H1 (cell line): ENCODE results near the gene TNNT1. TPM values are rescaled to one million over a fixed set of nuclear protein-coding genes. Genes with fewer than 3 reads are reported as not detected.

Experiments used
- CTCF ChIA-PET: fragments of 300-600 bp; sonication (Branson Sonifier 250); formaldehyde crosslinking; loops from one replicate; lab custom pipeline; 2021; ENCODE audit not compliant: partially characterized antibody; lab: Charles Lee
- POLR2A ChIA-PET: fragments of 300-600 bp; sonication (Branson Sonifier 250); formaldehyde crosslinking; loops from one replicate; lab custom pipeline; 2021; ENCODE audit warnings: inconsistent platforms; ENCODE audit not compliant: partially characterized antibody; lab: Charles Lee
- DNase-seq, 2 experiments: peaks; one replicate each; pipeline versions ENCODE4 v3.0.0 to v3.0.0-alpha.2; 2010 to 2022; ENCODE audit warnings: low spot score in 2 of 2, low read depth in 1 of 2, mixed read lengths in 1 of 2
- FAIRE-seq: peaks from 2 replicates; lab custom pipeline; 2011; peaks lifted over from hg19 to GRCh38; lab: Jason Lieb, UNC
- H2AFZ ChIP-seq: 2 replicates; pipeline ENCODE4 v1.8.1; 2012; ENCODE audit warnings: low read length, inconsistent platforms
- H2AK5ac ChIP-seq: 2 replicates; pipeline ENCODE4 v1.6.1; 2013; ENCODE audit warnings: low read depth, low read length
- H2BK120ac ChIP-seq: replicated peaks from 2 replicates; pipeline ENCODE3; 2013; ENCODE audit warnings: low read depth, low read length, inconsistent platforms
- H2BK12ac ChIP-seq: 2 replicates; pipeline ENCODE4 v1.6.1; 2013; ENCODE audit warnings: low read depth, low read length
- H2BK15ac ChIP-seq: 2 replicates; pipeline ENCODE4 v1.6.1; 2013; ENCODE audit warnings: low read length
- H2BK20ac ChIP-seq: 2 replicates; pipeline ENCODE4 v1.6.1; 2013; ENCODE audit warnings: low read length
- H2BK5ac ChIP-seq: 2 replicates; pipeline ENCODE4 v1.6.1; 2013; ENCODE audit warnings: low read depth, low read length
- H3K14ac ChIP-seq: 2 replicates; pipeline ENCODE4 v1.6.1; 2013; ENCODE audit warnings: inconsistent platforms; ENCODE audit not compliant: insufficient read length
- H3K18ac ChIP-seq: 2 replicates; pipeline ENCODE4 v1.6.1; 2013; ENCODE audit warnings: low read length; ENCODE audit errors: extremely low read depth
- H3K23ac ChIP-seq: 2 replicates; pipeline ENCODE4 v1.6.1; 2013; ENCODE audit warnings: inconsistent platforms; ENCODE audit not compliant: insufficient read length
- H3K23me2 ChIP-seq: 2 replicates; pipeline ENCODE4 v1.6.1; 2013; ENCODE audit warnings: low read depth, low read length
- H3K27ac ChIP-seq: 2 replicates; pipeline ENCODE4 v1.6.1; 2011; ENCODE audit warnings: low read depth, low read length, inconsistent platforms
- H3K27me3 ChIP-seq, 4 experiments: replicated peaks in 1 of 4; 1 replicate in 1 of 4; 2 replicates in 3 of 4; pipeline versions ENCODE4 v1.6.1 to v1.8.1; 2011 to 2013; ENCODE audit warnings: low read length in 3 of 4, mild to moderate bottlenecking in 3 of 4, inconsistent platforms in 2 of 4, mixed read lengths in 2 of 4, moderate library complexity in 1 of 4; ENCODE audit not compliant: control insufficient read depth in 3 of 4, insufficient read depth in 3 of 4; ENCODE audit errors: extremely low read depth in 1 of 4
- H3K36me3 ChIP-seq, 4 experiments: 2 replicates each; pipeline versions ENCODE4 v1.6.1 to v1.8.1; 2011 to 2013; ENCODE audit warnings: mild to moderate bottlenecking in 4 of 4, low read length in 3 of 4, moderate library complexity in 2 of 4, control low read depth in 1 of 4, inconsistent platforms in 1 of 4; ENCODE audit not compliant: insufficient read depth in 4 of 4, control insufficient read depth in 2 of 4
- H3K4ac ChIP-seq: replicated peaks from 2 replicates; pipeline ENCODE3; 2013; ENCODE audit warnings: low read length, low read depth, mixed read lengths, inconsistent platforms; ENCODE audit not compliant: insufficient read length
- H3K4me1 ChIP-seq, 4 experiments: replicated peaks in 1 of 4; 1 replicate in 1 of 4; 2 replicates in 3 of 4; pipeline versions ENCODE4 v1.6.1 to v1.8.1; 2011 to 2013; ENCODE audit warnings: low read length in 3 of 4, inconsistent platforms in 2 of 4, mixed read lengths in 1 of 4; ENCODE audit not compliant: insufficient read depth in 4 of 4, control insufficient read depth in 3 of 4
- H3K4me2 ChIP-seq, 2 experiments: 2 replicates each; pipeline versions ENCODE4 v1.6.1 to v1.8.1; 2011 to 2013; ENCODE audit warnings: low read depth in 2 of 2, low read length in 2 of 2, control low read depth in 1 of 2, inconsistent platforms in 1 of 2, mild to moderate bottlenecking in 1 of 2; ENCODE audit not compliant: insufficient read depth in 1 of 2
- H3K4me3 ChIP-seq, 4 experiments: fragments of 200-600, 300-600 bp in 1 of 4; sonication (generic), shearing (Covaris generic), sonication (Bioruptor Twin) in 1 of 4; 2 replicates each; pipeline versions ENCODE4 v1.5.1 to v1.8.1; 2011 to 2016; ENCODE audit warnings: low read length in 4 of 4, low read depth in 3 of 4, control low read depth in 2 of 4, inconsistent platforms in 2 of 4, mild to moderate bottlenecking in 2 of 4, mixed read lengths in 1 of 4, moderate library complexity in 1 of 4; ENCODE audit not compliant: insufficient read depth in 2 of 4; ENCODE audit errors: extremely low read depth in 1 of 4
- H3K56ac ChIP-seq: replicated peaks from 2 replicates; pipeline ENCODE3; 2013; ENCODE audit warnings: low read depth, mild to moderate bottlenecking, mixed read lengths, low read length, inconsistent platforms; ENCODE audit not compliant: insufficient read length
- H3K79me1 ChIP-seq: 2 replicates; pipeline ENCODE4 v1.6.1; 2013; ENCODE audit warnings: low read depth, low read length, control low read depth
- H3K79me2 ChIP-seq, 2 experiments: 2 replicates each; pipeline versions ENCODE4 v1.6.1 to v1.8.1; 2012 to 2013; ENCODE audit warnings: low read length in 2 of 2, mild to moderate bottlenecking in 2 of 2, inconsistent platforms in 1 of 2; ENCODE audit not compliant: insufficient read depth in 2 of 2, control insufficient read depth in 1 of 2
- H3K9ac ChIP-seq, 4 experiments: replicated peaks in 1 of 4; 1 replicate in 1 of 4; 2 replicates in 3 of 4; pipeline versions ENCODE4 v1.6.1 to v1.8.1; 2011 to 2013; ENCODE audit warnings: low read depth in 3 of 4, low read length in 3 of 4, control low read depth in 2 of 4, mild to moderate bottlenecking in 2 of 4, moderate library complexity in 2 of 4, inconsistent platforms in 1 of 4; ENCODE audit errors: extremely low read depth in 1 of 4
- H3K9me3 ChIP-seq, 2 experiments: 2 replicates each; pipeline versions ENCODE4 v1.6.1 to v1.8.1; 2012 to 2013; ENCODE audit warnings: mild to moderate bottlenecking in 2 of 2, moderate library complexity in 2 of 2, control low read depth in 1 of 2, inconsistent platforms in 1 of 2, low read depth in 1 of 2, low read length in 1 of 2, mixed read lengths in 1 of 2; ENCODE audit not compliant: insufficient read depth in 2 of 2
- H4K20me1 ChIP-seq, 2 experiments: replicated peaks in 1 of 2; 2 replicates each; pipeline versions ENCODE3 to v1.8.1; 2011 to 2013; ENCODE audit warnings: inconsistent platforms in 2 of 2, low read length in 2 of 2, mild to moderate bottlenecking in 1 of 2; ENCODE audit not compliant: insufficient read depth in 2 of 2, control insufficient read depth in 1 of 2
- H4K5ac ChIP-seq: 2 replicates; pipeline ENCODE4 v1.6.1; 2013; ENCODE audit warnings: low read length, low read depth, mixed read lengths, inconsistent platforms; ENCODE audit not compliant: insufficient read length
- H4K8ac ChIP-seq: 2 replicates; pipeline ENCODE4 v1.8.0; 2013; ENCODE audit warnings: mild to moderate bottlenecking, moderate library complexity, low read length, inconsistent platforms; ENCODE audit not compliant: insufficient read depth; ENCODE audit errors: extremely low read depth
- H4K91ac ChIP-seq: replicated peaks from 2 replicates; pipeline ENCODE3; 2013; ENCODE audit warnings: low read length, mixed read lengths, inconsistent platforms; ENCODE audit not compliant: insufficient read length
- KDM4A ChIP-seq: IDR thresholded peaks from one replicate; pipeline ENCODE4 v1.7.1; 2012; ENCODE audit warnings: low read depth, mild to moderate bottlenecking, moderate library complexity, low read length, inconsistent platforms; ENCODE audit not compliant: severe bottlenecking
- KDM5A ChIP-seq: fragments of 200-600 bp; IDR thresholded peaks from 2 replicates; pipeline ENCODE4 v1.7.1; 2012; ENCODE audit warnings: mild to moderate bottlenecking, low read length, inconsistent platforms, mixed read lengths
- SIN3A ChIP-seq, 2 experiments: IDR thresholded peaks in 1 of 2; conservative IDR thresholded peaks in 1 of 2; 2 replicates each; pipeline ENCODE4 v1.6.1; 2011 to 2012; ENCODE audit warnings: low read length in 2 of 2, improper control_type of control experiment in 1 of 2, low read depth in 1 of 2, mild to moderate bottlenecking in 1 of 2
- WGBS, 2 experiments: shearing (Covaris generic) in 1 of 2; methylation state at CpG; one replicate each; pipeline versions ENCODE4 v1.1.6 to v1.1.7; 2013 to 2015; ENCODE audit warnings: low lambda C conversion rate in 2 of 2, mixed read lengths in 2 of 2, inconsistent platforms in 1 of 2, low coverage in 1 of 2, missing lambda C conversion rate in 1 of 2; ENCODE audit not compliant: insufficient replicate concordance in 2 of 2, insufficient coverage in 1 of 2, insufficient read length in 1 of 2; ENCODE audit errors: extremely low coverage in 1 of 2, missing lambda C conversion rate in 1 of 2; 5-methylcytosine and 5-hydroxymethylcytosine counted together
- polyA plus RNA-seq, 7 experiments: library from polyadenylated mRNA; depleted of rRNA in 3 of 7; stranded (reverse) in 5 of 7; unstranded in 2 of 7; fragments of >200 nt in 5 of 7; fragments of 200-250 nt in 2 of 7; gene quantifications; 1 replicate in 5 of 7; 2 replicates in 1 of 7; 4 replicates in 1 of 7; pipeline versions ENCODE4 v1.2.1 to v1.2.3, GENCODE V29; 2011 to 2013; ENCODE audit warnings: missing spikeins in 2 of 7, mixed read lengths in 2 of 7
- total RNA-seq: library from RNA; stranded (reverse); fragmentation: NEBNext Ultra II Directional; extraction: Animal tissue kit (Norgen Biotek cat#: 25700); gene quantifications from 2 replicates; pipeline ENCODE4 v1.2.1, GENCODE V29; 2021

The TNNT1 gene
- total and polyA plus RNA-seq, 2 of the 8 experiments (the other 6 are each of a cell fraction or from before 2014, with no cell fraction given) = 69.6 to 107 TPM

DNA sequence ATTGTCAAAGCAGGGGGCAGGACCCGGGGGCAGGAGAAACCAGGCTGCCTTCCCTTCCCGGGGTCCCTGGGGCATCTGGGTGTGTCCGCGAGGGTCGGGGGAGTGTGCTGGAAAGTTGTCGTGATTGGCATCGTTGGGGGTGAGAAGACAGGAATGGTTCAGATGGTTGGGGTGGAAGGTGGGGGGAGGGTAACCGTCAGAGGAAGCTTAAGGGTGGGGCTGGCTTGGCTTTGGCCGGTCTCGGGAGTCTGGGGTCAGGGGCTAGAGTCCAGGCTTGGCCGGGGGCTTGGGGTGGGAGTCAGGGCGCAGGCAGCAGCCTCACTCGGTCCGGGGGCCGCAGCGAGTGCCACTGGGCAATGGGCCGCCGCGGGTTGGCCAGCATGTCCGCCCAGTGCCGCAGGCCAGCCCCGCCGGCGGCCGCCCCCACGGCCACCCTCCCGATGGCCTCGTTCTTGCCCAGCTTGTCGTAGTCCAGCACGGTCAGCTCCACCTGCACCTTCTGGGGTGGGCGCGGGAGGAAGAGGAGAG, 24.2 kb upstream of the TNNT1 start:
- Histone ChIP-seq H4K91ac (no peak overlapping the region), H2BK15ac (peak overlapping the region; percentile 72; the same call in 1 of the 2 replicates), H4K5ac (no peak overlapping the region), H3K56ac (no peak overlapping the region), H2AK5ac (no peak overlapping the region), H3K9me3 (no peaks in the 10 kb centered on the region), H2BK120ac (no peak overlapping the region), H3K79me1 (no peaks in the 10 kb centered on the region), H2BK5ac (no peak overlapping the region), H2BK12ac (peak overlapping the region; percentile 60; the same call in 1 of the 2 replicates), H4K8ac (no peak overlapping the region; the same call in 1 of the 2 replicates), H3K27ac (no peak overlapping the region), H3K27me3 (peaks cover 2 to 51% (median 28%) of the 10 kb centered on the region in 4 experiments; a peak in 6 of 7 replicates), H3K4me1 (peaks cover 5 to 21% (median 14%) of the 10 kb centered on the region in 4 experiments), H3K23ac (no peak overlapping the region), H3K4ac (no peak overlapping the region), H3K4me2 (peak overlapping the region; percentile 87 to 97), H3K4me3 (peak overlapping the region; percentile 60 to 77 (median 73)), H3K18ac (peak overlapping the region; percentile 48; the same call in 1 of the 2 replicates), H3K36me3 (no peaks in the 10 kb centered on the region), H2BK20ac (no peak overlapping the region), H2AFZ (peak overlapping the region; percentile 5; the same call in 1 of the 2 replicates), H3K9ac (no peak overlapping the region; a peak in 1 of 7 replicates), H3K23me2 (peaks cover 13% of the 10 kb centered on the region; the same call in 1 of the 2 replicates), H3K79me2 (no peaks in the 10 kb centered on the region), H3K14ac (no peak overlapping the region), H4K20me1 (no peaks in the 10 kb centered on the region)
- no peak for DNase-seq
- FAIRE-seq = no peak
- ChIA-PET CTCF (interaction anchor here (0.7 to 3.2 kb wide), 6 partner anchors 7 to 992 kb away, joined by 3 to 28 read pairs (median 4); partner anchors contain the start of genes DNAAF3 and TNNI3), POLR2A (interaction anchor here (1.0 to 1.6 kb wide), 3 partner anchors 9 to 33 kb away, joined by 3 to 4 read pairs (median 3); no protein-coding TSS in a partner anchor)
- TF ChIP-seq KDM4A = peak; percentile 88
- TF ChIP-seq SIN3A (conservative IDR thresholded peaks at IDR 0.05 in 1 of 2, IDR thresholded peaks at IDR 0.05 in 1 of 2; ENCODE audit: low read depth in 1 of 2, low read length in 2 of 2) = 0 out of 4 replicates have a peak, but pooled peaks of 1 of the 2 experiments have one; percentile 32
- no peak for TF ChIP-seq KDM5A
- WGBS, 2 experiments = 1% methylated on average over 14 of the region's 32 CpGs; no CpG with 5 or more reads in 1 of the 2 experiments
